Measurements from ENCODE around the gene GCGR. TPM values are rescaled to one million over a fixed set of nuclear protein-coding genes. Genes with fewer than 3 reads are reported as not detected.

The GCGR gene
- total RNA-seq, 2 experiments from 2014 or later = not detected

GRCh38 chr17:81804559-81805399, 829 bp downstream of the GCGR start:
- H3K79me2 ChIP-seq (ENCODE audit: insufficient read depth, low read depth, low read length) = no peaks in the 10 kb centered on the region
- H3K4me1 ChIP-seq (ENCODE audit: insufficient read depth, low read length, poor library complexity, severe bottlenecking) = no peaks in the 10 kb centered on the region
- no peaks in the 10 kb centered on the region for H3K36me3 ChIP-seq (ENCODE audit: insufficient read depth, low read length)
- no TSS peak for BruUV-seq (replicated peaks)
- H4K20me1 ChIP-seq (ENCODE audit: insufficient read depth, low read length) = no peaks in the 10 kb centered on the region
- H3K4me2 ChIP-seq (ENCODE audit: low read length) = no peak overlapping the region
- POLR2A ChIA-PET = no interaction called here
- H3K9me3 ChIP-seq (ENCODE audit: low read length) = no peaks in the 10 kb centered on the region
- intact Hi-C loops (cut with micrococcal nuclease; ENCODE audit: unreplicated experiment) = no loop called here
- TF ChIP-seq CTCF (conservative IDR thresholded peaks at IDR 0.05; ENCODE audit: low read length) (no peak), EZH2phosphoT487 (IDR thresholded peaks at IDR 0.05; ENCODE audit: borderline replicate concordance, low read depth, low read length) (no peak)
- H3K4me3 ChIP-seq (ENCODE audit: low read depth, low read length, poor library complexity, severe bottlenecking) = no peak overlapping the region
- no peaks in the 10 kb centered on the region for H3K9me2 ChIP-seq (ENCODE audit: insufficient read depth, low read length)
- DNase-seq (ENCODE audit: low spot score) = no peak
- no peak overlapping the region for H3K27ac ChIP-seq (ENCODE audit: low read depth, low read length, poor library complexity, severe bottlenecking)
- CTCF ChIA-PET (ENCODE audit: unreplicated experiment) = no interaction called here
- H2AFZ ChIP-seq (ENCODE audit: low read length) = no peak overlapping the region

GRCh38 chr17:81805707-81806460, 1.9 kb downstream of the GCGR start:
- no peak overlapping the region for H3K4me2 ChIP-seq (ENCODE audit: low read length)
- no peaks in the 10 kb centered on the region for H3K79me2 ChIP-seq (ENCODE audit: insufficient read depth, low read depth, low read length)
- H3K9me2 ChIP-seq (ENCODE audit: insufficient read depth, low read length) = no peaks in the 10 kb centered on the region
- H3K4me3 ChIP-seq (ENCODE audit: low read depth, low read length, poor library complexity, severe bottlenecking) = no peak overlapping the region
- H3K4me1 ChIP-seq (ENCODE audit: insufficient read depth, low read length, poor library complexity, severe bottlenecking) = no peaks in the 10 kb centered on the region
- no peaks in the 10 kb centered on the region for H4K20me1 ChIP-seq (ENCODE audit: insufficient read depth, low read length)
- ChIA-PET POLR2A (interaction anchor here (0.6 to 0.7 kb wide), 2 partner anchors 37 to 85 kb away, joined by 3 to 5 read pairs; no protein-coding TSS in a partner anchor), CTCF (ENCODE audit: unreplicated experiment) (no interaction called here)
- intact Hi-C loops (cut with micrococcal nuclease; ENCODE audit: unreplicated experiment) = no loop called here
- no peaks in the 10 kb centered on the region for H3K9me3 ChIP-seq (ENCODE audit: low read length)
- no peak overlapping the region for H2AFZ ChIP-seq (ENCODE audit: low read length)
- TF ChIP-seq EZH2phosphoT487 (IDR thresholded peaks at IDR 0.05; ENCODE audit: borderline replicate concordance, low read depth, low read length) = no peak
- no peak for TF ChIP-seq CTCF (conservative IDR thresholded peaks at IDR 0.05; ENCODE audit: low read length)
- no peaks in the 10 kb centered on the region for H3K36me3 ChIP-seq (ENCODE audit: insufficient read depth, low read length)
- H3K27ac ChIP-seq (ENCODE audit: low read depth, low read length, poor library complexity, severe bottlenecking) = no peak overlapping the region
- no TSS peak for BruUV-seq (replicated peaks)
- DNase-seq (ENCODE audit: low spot score) = no peak

Data from OCI-LY7 (cell line).